ENCODE measurements around the gene MOGAT2. TPM values are rescaled to one million over a fixed set of nuclear protein-coding genes. Genes with fewer than 3 reads are reported as not detected.

Gene MOGAT2
- total RNA-seq, 1 experiment from 2014 or later = 0.12 TPM

Other genes with a start within 250 kb of the MOGAT2 start
- 27.5 TPM for gene GDPD5, start 191.9 kb upstream of the MOGAT2 start, total RNA-seq (2021; ENCODE audit: unreplicated experiment)
- 84.9 TPM for gene SERPINH1, start 155.6 kb upstream of the MOGAT2 start, total RNA-seq (2021; ENCODE audit: unreplicated experiment)
- not detected for gene MAP6, start 48.8 kb upstream of the MOGAT2 start, total RNA-seq (2021; ENCODE audit: unreplicated experiment)
- 2.4 TPM for gene DGAT2, start 50.9 kb downstream of the MOGAT2 start, total RNA-seq (2021; ENCODE audit: unreplicated experiment)
- 12.3 TPM for gene UVRAG, start 97.4 kb downstream of the MOGAT2 start, total RNA-seq (2021; ENCODE audit: unreplicated experiment)